NCI-H1930 (cell line): ENCODE data around the gene FAN1.
A peak's percentile ranks its signal among the peaks of the same experiment; 100 is the strongest.

ENCODE experiments used
- DNase-seq, 2 experiments: peaks; one replicate each; lab custom pipeline; 2025; lab: John Stamatoyannopoulos, UW

The FAN1 gene

GRCh38 chr15:30956216-30957124 lies 52.8 kb downstream of the FAN1 start:
- DNase-seq = no peak

GRCh38 chr15:30958219-30958618 lies 54.5 kb downstream of the FAN1 start:
- no peak for DNase-seq

- DNase-seq = no peak
Observed at GRCh38 chr15:30962079-30962478, 58.4 kb downstream of the FAN1 start.

- DNase-seq = no peak
Observed at GRCh38 chr15:30962659-30963058, 58.9 kb downstream of the FAN1 start.

GRCh38 chr15:30963681-30964080 lies 60.0 kb downstream of the FAN1 start:
- no peak for DNase-seq

GRCh38 chr15:30969724-30970123 lies 66.0 kb downstream of the FAN1 start:
- no peak for DNase-seq

- DNase-seq = no peak
Observed at GRCh38 chr15:30973379-30973778, 69.7 kb downstream of the FAN1 start.

GRCh38 chr15:30974112-30974511 lies 70.4 kb downstream of the FAN1 start:
- DNase-seq = no peak

GRCh38 chr15:30978328-30978727 lies 74.6 kb downstream of the FAN1 start:
- no peak for DNase-seq

- no peak for DNase-seq
Observed at GRCh38 chr15:30979457-30979856, 75.7 kb downstream of the FAN1 start.

GRCh38 chr15:30984118-30984517 lies 80.4 kb downstream of the FAN1 start:
- DNase-seq = no peak

GRCh38 chr15:30984542-30984941 lies 80.8 kb downstream of the FAN1 start:
- DNase-seq = no peak

GRCh38 chr15:30985081-30985531 lies 81.4 kb downstream of the FAN1 start:
- no peak for DNase-seq

- DNase-seq = no peak
Observed at GRCh38 chr15:30990036-30990435, 86.3 kb downstream of the FAN1 start.

GRCh38 chr15:30990446-30991254 lies 86.9 kb downstream of the FAN1 start:
- DNase-seq = no peak

- peak; percentile 13 to 55 for DNase-seq
Observed at GRCh38 chr15:30991255-30992235, 87.8 kb downstream of the FAN1 start, which contains the start of gene MTMR10. Gene MTMR10 (minus strand): TSS chr15:30991628. CDS start chr15:30991506, 122 bp downstream.

GRCh38 chr15:30992249-30992864 lies 88.6 kb downstream of the FAN1 start:
- peak in 1 of 2 experiments; percentile 1 for DNase-seq
